GM21381 (cell line): Measurements from ENCODE around the gene LDLRAD4.

Source experiments
- ATAC-seq: cut with Tn5 transposase; IDR thresholded peaks from one replicate; pipeline ENCODE4 v1.9.1; 2021; ENCODE audit warnings: mild to moderate bottlenecking, moderate library complexity; ENCODE audit not compliant: unreplicated experiment

Gene LDLRAD4

DNA sequence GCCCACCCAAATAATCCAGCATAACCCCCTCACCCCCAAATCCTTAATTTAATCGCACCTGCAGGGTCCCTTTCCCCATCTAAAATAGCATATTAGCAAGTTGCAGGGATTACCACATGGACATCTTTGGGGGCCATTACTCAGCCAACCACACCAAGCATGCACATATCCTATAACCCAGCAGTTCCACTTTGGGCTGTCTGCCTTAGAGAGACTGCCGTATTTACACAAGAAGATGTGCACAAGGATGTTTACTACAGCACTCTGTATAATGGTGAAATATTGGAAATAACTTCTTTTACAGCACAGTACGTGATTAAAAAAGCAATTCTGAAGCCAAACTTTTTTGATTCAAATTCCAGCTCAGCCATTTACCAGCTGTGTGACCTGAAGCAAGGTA is 17.3 kb upstream of the LDLRAD4 start:
- no peak for ATAC-seq

- no peak for ATAC-seq
Measured at GRCh38 chr18:13202571-13202970, 16.0 kb upstream of the LDLRAD4 start.

DNA sequence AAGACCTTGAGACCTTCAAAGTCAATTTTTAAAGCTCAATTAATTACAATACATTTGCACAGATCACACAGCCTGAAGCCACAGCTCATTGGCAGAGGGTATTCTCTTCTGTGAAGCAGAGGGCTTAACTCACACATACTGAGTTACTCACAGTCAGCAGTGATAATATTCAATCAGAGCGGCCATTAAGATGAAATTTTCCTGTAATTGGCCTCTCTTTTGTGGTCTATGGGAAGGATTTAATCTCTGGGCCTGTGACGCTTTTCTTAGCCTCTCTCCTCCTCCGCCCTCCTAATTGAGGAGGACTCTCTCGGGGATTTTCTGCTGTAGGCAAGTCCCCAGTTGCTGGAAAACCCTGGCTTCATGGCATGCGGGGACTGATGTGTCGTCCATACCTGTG is 12.3 kb upstream of the LDLRAD4 start:
- no peak for ATAC-seq

DNA sequence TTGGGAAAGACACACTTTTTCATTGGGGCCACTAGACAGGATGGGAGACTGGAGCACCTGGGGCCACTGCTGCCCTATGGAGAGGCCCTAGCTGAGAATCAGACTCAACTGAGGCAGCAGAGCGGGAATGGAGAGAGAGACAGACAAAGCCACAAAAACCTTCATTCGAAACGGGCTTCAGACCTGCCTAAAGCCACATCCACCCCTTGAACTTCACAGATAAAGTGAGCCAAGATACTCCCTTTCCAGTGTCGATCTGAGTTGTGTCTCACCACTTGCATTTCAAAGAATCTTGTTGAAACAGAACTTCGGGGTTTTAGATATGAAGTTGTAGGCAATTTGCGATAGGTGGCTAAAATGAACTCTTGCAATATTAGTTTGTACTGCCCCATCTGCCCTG is 11.3 kb upstream of the LDLRAD4 start:
- ATAC-seq, result no peak

GRCh38 chr18:13211534-13211933 is 7.0 kb upstream of the LDLRAD4 start:
- ATAC-seq, result no peak

GRCh38 chr18:13213036-13213795 is 5.3 kb upstream of the LDLRAD4 start:
- no peak for ATAC-seq

GRCh38 chr18:13214609-13215008 is 4.0 kb upstream of the LDLRAD4 start:
- no peak for ATAC-seq

GRCh38 chr18:13216092-13216582 is 2.4 kb upstream of the LDLRAD4 start:
- no peak for ATAC-seq

DNA sequence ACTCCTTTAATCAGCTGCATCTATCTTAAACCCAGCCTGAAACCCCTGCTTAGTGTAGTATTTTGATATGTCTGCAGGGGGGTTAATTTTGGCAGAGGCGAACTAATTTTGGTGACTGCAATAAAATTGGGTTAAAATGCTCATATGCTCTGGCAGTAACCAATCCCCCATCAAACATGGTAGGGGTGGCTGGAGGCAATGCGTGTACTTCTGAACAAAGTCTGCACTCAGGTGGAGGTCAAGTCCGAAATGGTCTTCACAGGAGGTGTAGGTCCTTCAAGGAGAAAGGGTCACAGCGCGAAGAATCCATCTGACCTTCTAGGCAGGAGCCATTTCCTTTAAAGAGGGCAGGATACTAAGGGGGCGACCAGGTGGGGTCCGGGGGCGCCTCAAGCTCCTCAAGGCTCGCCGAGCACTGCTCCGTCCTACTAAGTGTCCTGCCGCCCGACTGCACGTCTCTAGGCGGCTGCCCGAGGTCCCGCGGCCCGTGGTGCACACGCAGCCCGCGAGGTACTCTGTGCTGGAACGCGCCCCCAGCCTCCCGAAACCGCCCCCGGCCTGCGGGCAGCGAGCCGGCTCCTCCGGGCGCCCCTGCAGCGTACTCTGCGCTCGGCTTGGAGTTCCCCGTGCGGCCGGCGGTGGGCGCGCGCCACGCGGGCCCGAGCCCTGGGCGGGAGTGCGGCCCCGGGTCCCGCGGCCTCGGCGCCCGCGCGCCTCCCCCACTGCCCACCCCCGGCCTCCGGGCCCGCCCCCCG is 1.7 kb upstream of the LDLRAD4 start:
- peak; percentile 37 for ATAC-seq

DNA sequence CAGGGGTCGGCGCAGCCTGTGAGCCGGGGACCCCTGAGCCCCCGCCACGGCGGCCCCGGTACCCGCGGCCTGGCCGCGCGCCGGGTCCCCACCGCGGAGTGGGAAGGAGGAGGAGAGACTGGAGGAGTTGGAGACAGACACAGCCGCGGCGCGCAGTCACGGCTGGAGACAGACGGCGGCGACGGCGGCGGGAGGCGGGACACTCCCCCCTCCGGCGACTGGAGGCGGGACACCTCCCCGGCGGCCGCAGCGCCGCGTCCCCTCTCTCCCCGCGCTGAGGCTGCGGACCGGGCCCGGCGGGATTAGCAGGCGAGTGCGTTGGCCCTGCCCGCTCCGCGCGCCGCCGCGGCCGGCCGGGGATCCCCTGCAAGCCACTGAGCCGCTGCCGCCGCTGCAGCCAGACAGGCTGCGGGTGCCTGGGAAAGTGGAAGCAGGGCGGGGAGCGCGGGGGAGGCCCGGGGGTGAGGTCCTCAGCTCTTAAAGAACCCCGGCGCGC is 1.0 kb upstream of the LDLRAD4 start:
- peak; percentile 54 for ATAC-seq

GRCh38 chr18:13217971-13218367 is 591 bp upstream of the LDLRAD4 start:
- peak; percentile 9 for ATAC-seq

GRCh38 chr18:13218997-13219396 is 437 bp downstream of the LDLRAD4 start:
- ATAC-seq, result no peak

GRCh38 chr18:13219593-13220159 is 1.1 kb downstream of the LDLRAD4 start:
- ATAC-seq, result no peak

DNA sequence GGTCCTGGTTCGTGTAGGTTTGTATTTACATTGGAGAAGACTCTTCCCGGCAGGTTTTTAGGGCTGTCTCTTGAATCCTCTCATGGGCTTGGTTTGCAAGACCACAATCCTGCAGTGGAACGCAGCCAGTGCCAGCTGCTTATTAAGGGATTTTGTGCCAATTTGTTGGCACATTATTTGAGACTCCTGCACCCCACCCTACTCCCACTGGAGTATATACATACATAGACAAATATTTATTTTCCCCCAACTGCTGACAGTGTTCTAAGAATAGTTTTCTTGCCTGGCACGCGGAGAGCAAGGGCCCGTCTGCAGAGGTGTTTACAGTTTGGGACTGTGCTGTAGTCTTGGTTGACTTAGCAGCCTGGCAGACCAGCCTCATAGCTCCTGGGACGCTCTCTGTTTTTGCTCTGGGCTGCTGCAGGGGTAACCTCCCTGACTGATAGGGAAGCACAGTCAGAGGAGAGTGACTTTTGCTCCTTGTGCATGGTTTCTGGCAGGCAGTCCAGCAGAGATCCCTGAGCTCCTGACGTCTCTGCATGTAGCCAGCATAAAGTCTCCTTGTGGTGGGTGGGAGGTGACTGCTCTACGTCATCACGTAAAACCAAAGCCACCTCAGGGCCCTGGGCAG is 1.9 kb downstream of the LDLRAD4 start:
- no peak for ATAC-seq

- no peak for ATAC-seq
Measured at GRCh38 chr18:13221869-13222855, 3.6 kb downstream of the LDLRAD4 start.

GRCh38 chr18:13222856-13223281 is 4.3 kb downstream of the LDLRAD4 start:
- no peak for ATAC-seq

DNA sequence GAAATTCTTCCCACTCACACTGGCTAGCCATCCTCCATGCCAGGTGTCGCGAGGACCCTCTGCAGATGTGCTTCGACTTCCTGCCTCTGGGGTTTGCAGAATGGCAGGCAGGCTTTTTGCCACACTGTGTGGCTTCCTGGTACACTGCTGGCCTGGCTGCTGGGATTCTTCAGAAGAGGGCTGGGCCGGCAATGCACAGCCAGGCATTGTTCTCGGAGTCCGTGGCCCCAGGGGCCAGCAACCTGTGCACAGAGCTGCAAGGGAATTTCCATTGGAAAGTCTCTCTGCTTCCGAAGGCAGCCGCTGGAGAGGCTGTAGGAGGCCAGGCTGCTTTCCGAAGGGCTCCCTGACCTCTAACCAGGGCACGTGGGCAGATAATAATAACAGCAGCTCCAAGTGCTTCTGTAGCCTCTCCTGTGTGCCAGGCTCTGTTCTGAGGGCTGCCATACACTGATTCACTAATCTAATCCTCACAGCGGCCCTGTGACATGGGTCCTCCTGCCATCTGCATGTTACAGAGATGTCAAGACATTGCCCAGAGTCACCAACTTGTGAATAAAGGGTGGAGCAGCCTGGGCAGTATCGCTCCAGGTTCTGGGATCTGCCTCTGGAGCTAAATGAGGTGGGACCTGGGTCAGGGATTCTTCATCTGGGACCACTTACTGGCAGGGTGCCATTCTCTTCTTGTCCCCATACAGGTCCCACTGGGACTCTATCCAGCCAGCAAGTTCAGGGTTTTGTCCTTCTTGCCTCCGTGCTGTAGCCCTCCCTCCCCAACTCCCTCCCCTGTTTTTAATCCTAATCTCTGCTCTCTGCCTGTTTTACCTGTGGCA is 5.0 kb downstream of the LDLRAD4 start:
- no peak for ATAC-seq

DNA sequence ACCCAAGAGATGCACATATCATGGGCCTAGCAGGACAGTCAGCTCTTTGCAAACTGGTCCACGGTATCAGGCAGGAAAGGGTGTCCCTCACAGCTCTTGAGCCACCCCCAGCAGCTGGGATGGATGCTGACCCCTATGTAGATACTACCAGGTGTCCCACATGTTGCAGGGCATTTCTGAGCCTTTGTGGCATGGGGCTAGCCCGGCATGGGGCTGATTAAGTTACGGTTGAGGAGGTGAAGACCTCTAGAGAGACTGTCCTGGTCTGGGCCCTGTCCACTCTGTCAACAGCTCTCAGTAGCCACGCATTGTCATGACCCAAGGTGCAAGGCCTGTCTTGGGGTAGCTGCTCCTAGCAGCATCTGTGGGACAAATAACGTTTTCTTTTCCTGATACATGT is 6.7 kb downstream of the LDLRAD4 start:
- ATAC-seq, result no peak

GRCh38 chr18:13226533-13227144 is 8.1 kb downstream of the LDLRAD4 start:
- no peak for ATAC-seq
